ENCODE results near the gene STK4. TPM values are rescaled to one million over a fixed set of nuclear protein-coding genes. Genes with fewer than 3 reads are reported as not detected.

The STK4 gene
- total RNA-seq, 2 donors from 2014 or later, result 157 to 264 TPM

- Mint-ChIP-seq H3K27me3 (no peaks in the 10 kb centered on the region), H3K4me1 (ENCODE audit: low read depth in 2 of 2) (peaks cover 69% of the 10 kb centered on the region in 2 donors), H3K36me3 (peaks cover 38% of the 10 kb centered on the region), H3K27ac (peak overlapping the region; percentile 17 to 69), H3K4me3 (no peak overlapping the region), H3K9me3 (no peaks in the 10 kb centered on the region)
- ATAC-seq (no peak), DNase-seq (ENCODE audit: low spot score) (no peak)
These were observed 100.8 kb downstream of the STK4 start for GRCh38 chr20:45067087-45067486.

- Mint-ChIP-seq H3K27ac (peak overlapping the region in 1 of 2 donors; percentile 69), H3K9me3 (no peaks in the 10 kb centered on the region), H3K4me1 (ENCODE audit: low read depth in 2 of 2) (peaks cover 66 to 67% of the 10 kb centered on the region in 2 donors), H3K36me3 (peaks cover 38% of the 10 kb centered on the region), H3K27me3 (no peaks in the 10 kb centered on the region), H3K4me3 (no peak overlapping the region)
- no peak for DNase-seq (ENCODE audit: low spot score)
- no peak for ATAC-seq
These were observed 101.2 kb downstream of the STK4 start for GRCh38 chr20:45067558-45067957.

- no peaks in the 10 kb centered on the region for H3K27me3 Mint-ChIP-seq
- peaks cover 33% of the 10 kb centered on the region for H3K36me3 Mint-ChIP-seq
- no peaks in the 10 kb centered on the region for H3K9me3 Mint-ChIP-seq
- H3K4me3 Mint-ChIP-seq, result no peak overlapping the region
- peak overlapping the region; percentile 41 to 47 for H3K27ac Mint-ChIP-seq
- no peak for ATAC-seq
- H3K4me1 Mint-ChIP-seq (ENCODE audit: low read depth in 2 of 2), result peaks cover 71 to 78% of the 10 kb centered on the region in 2 donors
- DNase-seq (ENCODE audit: low spot score), result no peak
These were observed 102.9 kb downstream of the STK4 start for GRCh38 chr20:45069261-45069660.

- no peak for ATAC-seq
- no peaks in the 10 kb centered on the region for H3K27me3 Mint-ChIP-seq
- DNase-seq (ENCODE audit: low spot score), result no peak
- H3K36me3 Mint-ChIP-seq, result peaks cover 29% of the 10 kb centered on the region
- peaks cover 55 to 67% of the 10 kb centered on the region in 2 donors for H3K4me1 Mint-ChIP-seq (ENCODE audit: low read depth in 2 of 2)
- H3K4me3 Mint-ChIP-seq, result no peak overlapping the region
- H3K27ac Mint-ChIP-seq, result peak overlapping the region in 1 of 2 donors; percentile 47
- no peaks in the 10 kb centered on the region for H3K9me3 Mint-ChIP-seq
These were observed 104.8 kb downstream of the STK4 start for GRCh38 chr20:45070932-45071632.

- no peaks in the 10 kb centered on the region for H3K9me3 Mint-ChIP-seq
- peak overlapping the region in 1 of 2 donors; percentile 84 for H3K27ac Mint-ChIP-seq
- no peaks in the 10 kb centered on the region for H3K27me3 Mint-ChIP-seq
- peaks cover 47 to 58% of the 10 kb centered on the region in 2 donors for H3K4me1 Mint-ChIP-seq (ENCODE audit: low read depth in 2 of 2)
- ATAC-seq, result no peak
- H3K36me3 Mint-ChIP-seq, result peaks cover 28% of the 10 kb centered on the region
- no peak overlapping the region for H3K4me3 Mint-ChIP-seq
- no peak for DNase-seq (ENCODE audit: low spot score)
These were observed 105.8 kb downstream of the STK4 start for GRCh38 chr20:45072066-45072465.

GRCh38 chr20:45073221-45073620 is 106.9 kb downstream of the STK4 start:
- H3K27me3 Mint-ChIP-seq, result no peaks in the 10 kb centered on the region
- no peak overlapping the region for H3K4me3 Mint-ChIP-seq
- H3K9me3 Mint-ChIP-seq, result no peaks in the 10 kb centered on the region
- no peak for DNase-seq (ENCODE audit: low spot score)
- peaks cover 41 to 51% of the 10 kb centered on the region in 2 donors for H3K4me1 Mint-ChIP-seq (ENCODE audit: low read depth in 2 of 2)
- peaks cover 24% of the 10 kb centered on the region for H3K36me3 Mint-ChIP-seq
- H3K27ac Mint-ChIP-seq, result peak overlapping the region; percentile 34 to 84
- ATAC-seq, result peak in 1 of 2 donors; percentile 62

GRCh38 chr20:45077559-45077958 is 111.2 kb downstream of the STK4 start:
- DNase-seq (ENCODE audit: low spot score) (no peak), ATAC-seq (no peak)
- H3K27ac Mint-ChIP-seq, result no peak overlapping the region
- H3K27me3 Mint-ChIP-seq, result no peaks in the 10 kb centered on the region
- H3K36me3 Mint-ChIP-seq, result peaks cover 34% of the 10 kb centered on the region
- H3K9me3 Mint-ChIP-seq, result no peaks in the 10 kb centered on the region
- no peak overlapping the region for H3K4me3 Mint-ChIP-seq
- H3K4me1 Mint-ChIP-seq (ENCODE audit: low read depth in 2 of 2), result peaks cover 18 to 28% of the 10 kb centered on the region in 2 donors

- peak overlapping the region; percentile 16 to 64 for H3K27ac Mint-ChIP-seq
- peaks cover 16 to 30% of the 10 kb centered on the region in 2 donors for H3K4me1 Mint-ChIP-seq (ENCODE audit: low read depth in 2 of 2)
- DNase-seq (ENCODE audit: low spot score) (no peak), ATAC-seq (no peak)
- no peaks in the 10 kb centered on the region for H3K9me3 Mint-ChIP-seq
- H3K4me3 Mint-ChIP-seq, result no peak overlapping the region
- H3K36me3 Mint-ChIP-seq, result peaks cover 41% of the 10 kb centered on the region
- no peaks in the 10 kb centered on the region for H3K27me3 Mint-ChIP-seq
These were observed 114.7 kb downstream of the STK4 start for GRCh38 chr20:45080867-45081624.

GRCh38 chr20:45082468-45082867 is 116.2 kb downstream of the STK4 start:
- H3K36me3 Mint-ChIP-seq, result peaks cover 41% of the 10 kb centered on the region
- no peaks in the 10 kb centered on the region for H3K27me3 Mint-ChIP-seq
- H3K9me3 Mint-ChIP-seq, result no peaks in the 10 kb centered on the region
- H3K4me3 Mint-ChIP-seq, result no peak overlapping the region
- DNase-seq (ENCODE audit: low spot score), result no peak
- H3K4me1 Mint-ChIP-seq (ENCODE audit: low read depth in 2 of 2), result peaks cover 18 to 42% of the 10 kb centered on the region in 2 donors
- H3K27ac Mint-ChIP-seq, result peak overlapping the region; percentile 24 to 50
- ATAC-seq, result no peak

- Mint-ChIP-seq H3K27me3 (no peaks in the 10 kb centered on the region), H3K9me3 (no peaks in the 10 kb centered on the region), H3K27ac (peak overlapping the region; percentile 24 to 50), H3K4me3 (no peak overlapping the region), H3K4me1 (ENCODE audit: low read depth in 2 of 2) (peaks cover 25 to 47% of the 10 kb centered on the region in 2 donors), H3K36me3 (peaks cover 41% of the 10 kb centered on the region)
- DNase-seq (ENCODE audit: low spot score) (no peak), ATAC-seq (no peak)
These were observed 116.8 kb downstream of the STK4 start for GRCh38 chr20:45083127-45083526.

GRCh38 chr20:45085289-45085688 is 119.0 kb downstream of the STK4 start:
- no peaks in the 10 kb centered on the region for H3K9me3 Mint-ChIP-seq
- ATAC-seq (peak in 1 of 2 donors; percentile 41), DNase-seq (ENCODE audit: low spot score) (no peak)
- H3K4me3 Mint-ChIP-seq, result no peak overlapping the region
- H3K36me3 Mint-ChIP-seq, result peaks cover 32% of the 10 kb centered on the region
- peak overlapping the region; percentile 50 to 57 for H3K27ac Mint-ChIP-seq
- H3K27me3 Mint-ChIP-seq, result no peaks in the 10 kb centered on the region
- peaks cover 26 to 48% of the 10 kb centered on the region in 2 donors for H3K4me1 Mint-ChIP-seq (ENCODE audit: low read depth in 2 of 2)

- no peaks in the 10 kb centered on the region for H3K27me3 Mint-ChIP-seq
- H3K4me3 Mint-ChIP-seq, result no peak overlapping the region
- ATAC-seq, result no peak
- peak overlapping the region; percentile 50 to 57 for H3K27ac Mint-ChIP-seq
- no peaks in the 10 kb centered on the region for H3K9me3 Mint-ChIP-seq
- H3K36me3 Mint-ChIP-seq, result peaks cover 28% of the 10 kb centered on the region
- no peak for DNase-seq (ENCODE audit: low spot score)
- H3K4me1 Mint-ChIP-seq (ENCODE audit: low read depth in 2 of 2), result peaks cover 26 to 48% of the 10 kb centered on the region in 2 donors
These were observed 119.6 kb downstream of the STK4 start for GRCh38 chr20:45085867-45086266.

- ATAC-seq (no peak), DNase-seq (ENCODE audit: low spot score) (no peak)
- Mint-ChIP-seq H3K27me3 (no peaks in the 10 kb centered on the region), H3K27ac (peak overlapping the region in 1 of 2 donors; percentile 35), H3K9me3 (no peaks in the 10 kb centered on the region), H3K4me1 (ENCODE audit: low read depth in 2 of 2) (peaks cover 22 to 49% of the 10 kb centered on the region in 2 donors), H3K4me3 (no peak overlapping the region), H3K36me3 (peaks cover 19% of the 10 kb centered on the region)
These were observed 120.9 kb downstream of the STK4 start for GRCh38 chr20:45087097-45087790.

Measured in natural killer cell treated with Interleukin-12 subunit alpha and Interleukin-12 subunit beta and Interleukin-15 and Interleukin-18, amount 100 ng/mL, for 72 hours (primary cell).